Astrocyte (in vitro differentiated cells and primary cell): ENCODE results near the gene MEIOB. TPM values are rescaled to one million over a fixed set of nuclear protein-coding genes. Genes with fewer than 3 reads are reported as not detected.

Experiments
- DNase-seq: peaks from one replicate; pipeline ENCODE4 v3.0.0-alpha.2; 2010; ENCODE audit warnings: low read depth
- FAIRE-seq: peaks from 2 replicates; lab custom pipeline; 2011; peaks lifted over from hg19 to GRCh38; lab: Jason Lieb, UNC
- H2AFZ ChIP-seq: 2 replicates; pipeline ENCODE4 v1.6.0; 2012; ENCODE audit warnings: low read depth, low read length, inconsistent platforms
- H3K27ac ChIP-seq: 2 replicates; pipeline ENCODE4 v1.5.1; 2011; ENCODE audit warnings: low read depth, low read length, inconsistent platforms
- H3K27me3 ChIP-seq: 2 replicates; pipeline ENCODE4 v1.6.0; 2011; ENCODE audit warnings: low read length, inconsistent platforms; ENCODE audit not compliant: insufficient read depth
- H3K36me3 ChIP-seq: 2 replicates; pipeline ENCODE4 v1.5.1; 2011; ENCODE audit warnings: low read length, inconsistent platforms; ENCODE audit not compliant: insufficient read depth
- H3K4me1 ChIP-seq: 2 replicates; pipeline ENCODE4 v1.5.1; 2011; ENCODE audit warnings: low read length, inconsistent platforms; ENCODE audit not compliant: insufficient read depth
- H3K4me2 ChIP-seq: 2 replicates; pipeline ENCODE4 v1.6.0; 2012; ENCODE audit warnings: low read length, inconsistent platforms
- H3K4me3 ChIP-seq: 2 replicates; pipeline ENCODE4 v1.5.1; 2011; ENCODE audit warnings: low read depth, mild to moderate bottlenecking, low read length, inconsistent platforms; ENCODE audit not compliant: insufficient read depth
- H3K79me2 ChIP-seq: 2 replicates; pipeline ENCODE4 v1.6.0; 2012; ENCODE audit warnings: mild to moderate bottlenecking, low read length, inconsistent platforms; ENCODE audit not compliant: insufficient read depth
- H3K9ac ChIP-seq: 2 replicates; pipeline ENCODE4 v1.6.0; 2012; ENCODE audit warnings: mild to moderate bottlenecking, low read length, inconsistent platforms
- H3K9me3 ChIP-seq: 2 replicates; pipeline ENCODE4 v1.5.1; 2012; ENCODE audit warnings: low read depth, mild to moderate bottlenecking, low read length, inconsistent platforms; ENCODE audit not compliant: insufficient read depth
- H4K20me1 ChIP-seq: 2 replicates; pipeline ENCODE4 v1.6.0; 2012; ENCODE audit warnings: low read length, inconsistent platforms; ENCODE audit not compliant: insufficient read depth
- H3K27ac Mint-ChIP-seq: one replicate; pipeline ENCODE4 v1.8.0; 2021; ENCODE audit warnings: mild to moderate bottlenecking, mixed read lengths; ENCODE audit not compliant: unreplicated experiment
- H3K27me3 Mint-ChIP-seq: one replicate; pipeline ENCODE4 v1.8.0; 2021; ENCODE audit warnings: low read depth, mixed read lengths; ENCODE audit not compliant: unreplicated experiment
- H3K36me3 Mint-ChIP-seq: one replicate; pipeline ENCODE4 v1.8.0; 2021; ENCODE audit warnings: low read depth, mixed read lengths; ENCODE audit not compliant: unreplicated experiment
- H3K4me1 Mint-ChIP-seq: one replicate; pipeline ENCODE4 v1.8.0; 2021; ENCODE audit warnings: low read depth, mixed read lengths; ENCODE audit not compliant: unreplicated experiment
- H3K4me3 Mint-ChIP-seq: one replicate; pipeline ENCODE4 v1.8.0; 2021; ENCODE audit warnings: mild to moderate bottlenecking, moderate library complexity, mixed read lengths; ENCODE audit not compliant: unreplicated experiment
- H3K9me3 Mint-ChIP-seq: one replicate; pipeline ENCODE4 v1.8.0; 2021; ENCODE audit warnings: mild to moderate bottlenecking, mixed read lengths; ENCODE audit not compliant: unreplicated experiment
- EZH2 ChIP-seq: IDR thresholded peaks from 2 replicates; pipeline ENCODE4 v1.6.1; 2012; ENCODE audit warnings: mild to moderate bottlenecking, low read length, inconsistent platforms; ENCODE audit not compliant: insufficient read depth
- total RNA-seq: library from RNA; stranded (reverse); gene quantifications from 2 replicates; pipeline ENCODE4 v1.2.1, GENCODE V29; 2021
- TF ChIP-seq, protein P1 (sequence below): IDR thresholded peaks from 2 replicates; pipeline ENCODE4 v1.5.1; 2011; ENCODE audit warnings: low read depth, mild to moderate bottlenecking, inconsistent platforms, low read length, moderate library complexity; ENCODE audit not compliant: insufficient read depth

Gene MEIOB
- total RNA-seq, 1 donor from 2014 or later = 0.16 TPM

DNA sequence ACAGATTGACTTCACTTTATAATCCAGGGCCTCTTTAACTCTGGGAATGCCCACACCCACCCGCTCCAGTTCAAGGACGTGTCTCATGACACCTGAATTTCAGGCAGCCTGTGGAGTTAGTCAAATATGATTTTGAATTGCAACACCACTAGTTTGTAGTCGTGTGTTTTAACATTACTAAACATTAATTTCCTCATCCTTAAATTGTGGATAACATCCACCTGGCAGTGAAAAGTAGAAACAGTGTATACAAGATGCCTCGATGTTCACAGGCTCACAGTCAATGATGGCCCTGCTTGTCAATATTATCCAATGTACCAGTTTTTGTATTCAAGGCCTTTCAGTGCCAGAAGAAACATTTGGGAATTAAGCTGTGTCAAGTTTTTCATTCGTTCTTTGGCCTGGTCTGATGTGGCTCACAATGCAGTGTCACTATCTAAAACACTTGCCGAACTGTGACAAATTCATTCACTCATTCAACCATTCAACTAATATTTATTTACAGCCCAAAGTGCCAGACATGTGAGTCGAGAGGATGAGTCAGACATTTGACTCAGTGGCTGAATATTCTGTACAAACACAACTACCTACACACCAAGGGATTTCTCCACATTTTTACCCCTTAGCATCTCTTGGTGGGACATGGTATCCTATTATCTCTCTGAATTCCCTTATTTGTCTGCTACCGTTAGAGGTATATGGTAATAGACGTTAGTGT lies 1.4 kb downstream of the MEIOB start:
- Mint-ChIP-seq H3K27me3 (peaks cover 16% of the 10 kb centered on the region), H3K36me3 (no peaks in the 10 kb centered on the region), H3K27ac (peak overlapping the region; percentile 94), H3K4me3 (no peak overlapping the region), H3K4me1 (peaks cover 9% of the 10 kb centered on the region), H3K9me3 (peaks cover 4% of the 10 kb centered on the region)
- H3K79me2 ChIP-seq = no peaks in the 10 kb centered on the region
- no peaks in the 10 kb centered on the region for H3K9me3 ChIP-seq
- peak overlapping the region; percentile 54 for H3K4me2 ChIP-seq
- TF ChIP-seq, protein P1, sequence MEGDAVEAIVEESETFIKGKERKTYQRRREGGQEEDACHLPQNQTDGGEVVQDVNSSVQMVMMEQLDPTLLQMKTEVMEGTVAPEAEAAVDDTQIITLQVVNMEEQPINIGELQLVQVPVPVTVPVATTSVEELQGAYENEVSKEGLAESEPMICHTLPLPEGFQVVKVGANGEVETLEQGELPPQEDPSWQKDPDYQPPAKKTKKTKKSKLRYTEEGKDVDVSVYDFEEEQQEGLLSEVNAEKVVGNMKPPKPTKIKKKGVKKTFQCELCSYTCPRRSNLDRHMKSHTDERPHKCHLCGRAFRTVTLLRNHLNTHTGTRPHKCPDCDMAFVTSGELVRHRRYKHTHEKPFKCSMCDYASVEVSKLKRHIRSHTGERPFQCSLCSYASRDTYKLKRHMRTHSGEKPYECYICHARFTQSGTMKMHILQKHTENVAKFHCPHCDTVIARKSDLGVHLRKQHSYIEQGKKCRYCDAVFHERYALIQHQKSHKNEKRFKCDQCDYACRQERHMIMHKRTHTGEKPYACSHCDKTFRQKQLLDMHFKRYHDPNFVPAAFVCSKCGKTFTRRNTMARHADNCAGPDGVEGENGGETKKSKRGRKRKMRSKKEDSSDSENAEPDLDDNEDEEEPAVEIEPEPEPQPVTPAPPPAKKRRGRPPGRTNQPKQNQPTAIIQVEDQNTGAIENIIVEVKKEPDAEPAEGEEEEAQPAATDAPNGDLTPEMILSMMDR = no peak
- no peak for TF ChIP-seq EZH2
- H3K36me3 ChIP-seq = no peaks in the 10 kb centered on the region
- no peak overlapping the region for H2AFZ ChIP-seq
- no peak overlapping the region for H3K4me3 ChIP-seq
- no peaks in the 10 kb centered on the region for H3K4me1 ChIP-seq
- H4K20me1 ChIP-seq = no peaks in the 10 kb centered on the region
- H3K9ac ChIP-seq = peak overlapping the region; percentile 17
- H3K27ac ChIP-seq = peak overlapping the region; percentile 38
- peaks cover 9% of the 10 kb centered on the region for H3K27me3 ChIP-seq
- DNase-seq (peak; percentile 79), FAIRE-seq (peak; percentile 73)

DNA sequence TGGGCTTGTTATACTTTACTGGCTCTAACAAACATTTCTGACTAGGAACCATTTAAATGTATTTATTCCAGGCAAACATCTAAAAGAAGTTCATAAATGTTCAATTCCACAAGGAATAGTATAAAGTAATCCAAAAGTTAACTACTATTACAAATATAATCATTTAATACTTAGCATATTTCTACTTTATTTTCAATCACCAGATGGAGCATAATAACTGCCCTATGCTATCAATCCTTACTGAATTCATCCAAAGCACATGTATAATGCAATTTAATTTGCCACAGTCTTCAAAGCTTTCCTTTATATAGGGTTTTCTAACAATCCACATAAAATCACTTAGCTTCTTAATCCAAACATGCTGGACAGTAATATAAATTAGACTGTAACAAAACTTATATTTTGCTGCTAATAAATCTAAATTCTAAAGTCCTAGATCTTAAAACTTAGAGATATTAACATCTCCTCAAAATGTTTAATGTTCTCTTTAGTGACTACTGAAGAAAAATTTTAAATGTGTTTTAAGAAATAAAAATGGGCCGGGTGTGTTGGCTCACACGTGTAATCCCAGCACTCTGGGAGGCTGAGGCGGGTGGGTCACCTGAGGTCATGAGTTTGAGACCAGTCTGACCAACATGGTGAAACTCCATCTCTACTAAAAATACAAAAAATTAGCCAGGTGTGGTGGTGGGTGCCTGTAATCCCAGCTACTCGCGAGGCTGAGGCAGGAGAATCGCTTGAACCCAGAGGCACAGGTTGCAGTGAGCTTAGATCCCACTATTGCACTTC lies 5.9 kb downstream of the MEIOB start:
- Mint-ChIP-seq H3K9me3 (no peaks in the 10 kb centered on the region), H3K4me3 (no peak overlapping the region), H3K27me3 (peaks cover 20% of the 10 kb centered on the region), H3K4me1 (peaks cover 9% of the 10 kb centered on the region), H3K36me3 (no peaks in the 10 kb centered on the region), H3K27ac (no peak overlapping the region)
- no peaks in the 10 kb centered on the region for H3K9me3 ChIP-seq
- DNase-seq = no peak
- no peaks in the 10 kb centered on the region for H3K79me2 ChIP-seq
- H3K9ac ChIP-seq = no peak overlapping the region
- H3K36me3 ChIP-seq = no peaks in the 10 kb centered on the region
- H3K4me1 ChIP-seq = no peaks in the 10 kb centered on the region
- FAIRE-seq = no peak
- no peaks in the 10 kb centered on the region for H4K20me1 ChIP-seq
- no peak overlapping the region for H3K4me3 ChIP-seq
- H3K27ac ChIP-seq = no peak overlapping the region
- no peak for TF ChIP-seq EZH2
- peaks cover 16% of the 10 kb centered on the region for H3K27me3 ChIP-seq
- no peak overlapping the region for H2AFZ ChIP-seq
- H3K4me2 ChIP-seq = no peak overlapping the region

DNA sequence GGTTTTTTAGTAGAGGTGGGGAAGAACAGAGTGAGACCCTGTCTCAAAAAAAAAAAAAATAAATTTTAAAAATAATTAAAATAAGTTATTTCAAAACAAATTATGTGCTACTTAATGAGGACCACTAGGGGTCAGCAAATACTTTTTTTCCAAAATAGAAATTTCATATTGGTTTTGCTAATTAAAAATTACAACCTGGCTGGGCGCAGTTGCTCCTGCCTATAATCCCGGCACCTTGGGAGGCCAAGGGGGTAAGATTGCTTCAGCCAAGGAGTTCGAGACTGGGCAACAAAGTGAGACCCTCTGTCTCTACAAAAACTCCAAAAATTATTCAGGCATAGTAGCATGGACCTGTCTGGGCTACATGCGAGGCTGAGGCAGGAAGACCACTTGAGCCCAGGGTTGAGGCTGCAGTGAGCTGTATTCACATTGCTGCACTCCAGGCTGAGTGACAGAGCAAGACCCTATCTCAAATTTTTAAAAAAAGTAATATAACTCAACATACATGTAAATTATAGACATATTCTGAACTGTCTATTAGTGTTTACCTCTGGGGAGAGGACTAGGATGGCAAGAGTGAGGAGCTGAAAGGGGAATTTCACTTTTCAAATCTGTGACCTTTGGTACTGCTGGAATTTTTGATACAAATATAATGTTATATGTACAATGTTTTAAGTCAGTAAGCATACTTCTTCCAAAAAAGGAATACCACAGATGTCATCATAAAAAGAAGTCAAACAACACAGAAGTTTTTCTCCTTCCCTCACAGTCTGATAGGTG lies 8.1 kb downstream of the MEIOB start:
- no peaks in the 10 kb centered on the region for H3K4me1 ChIP-seq
- no peak for TF ChIP-seq EZH2
- TF ChIP-seq, protein P1 = peak; percentile 44
- Mint-ChIP-seq H3K9me3 (no peaks in the 10 kb centered on the region), H3K4me3 (no peak overlapping the region), H3K27ac (no peak overlapping the region), H3K4me1 (no peaks in the 10 kb centered on the region), H3K36me3 (no peaks in the 10 kb centered on the region), H3K27me3 (peaks cover 40% of the 10 kb centered on the region)
- H3K79me2 ChIP-seq = no peaks in the 10 kb centered on the region
- no peak overlapping the region for H3K4me3 ChIP-seq
- H3K9ac ChIP-seq = no peak overlapping the region
- no peak overlapping the region for H3K27ac ChIP-seq
- H3K9me3 ChIP-seq = no peaks in the 10 kb centered on the region
- no peaks in the 10 kb centered on the region for H4K20me1 ChIP-seq
- H3K27me3 ChIP-seq = peaks cover 35% of the 10 kb centered on the region
- DNase-seq (no peak), FAIRE-seq (no peak)
- no peak overlapping the region for H3K4me2 ChIP-seq
- no peaks in the 10 kb centered on the region for H3K36me3 ChIP-seq
- H2AFZ ChIP-seq = no peak overlapping the region
